ENCODE results near the gene UBASH3A.

The UBASH3A gene

DNA sequence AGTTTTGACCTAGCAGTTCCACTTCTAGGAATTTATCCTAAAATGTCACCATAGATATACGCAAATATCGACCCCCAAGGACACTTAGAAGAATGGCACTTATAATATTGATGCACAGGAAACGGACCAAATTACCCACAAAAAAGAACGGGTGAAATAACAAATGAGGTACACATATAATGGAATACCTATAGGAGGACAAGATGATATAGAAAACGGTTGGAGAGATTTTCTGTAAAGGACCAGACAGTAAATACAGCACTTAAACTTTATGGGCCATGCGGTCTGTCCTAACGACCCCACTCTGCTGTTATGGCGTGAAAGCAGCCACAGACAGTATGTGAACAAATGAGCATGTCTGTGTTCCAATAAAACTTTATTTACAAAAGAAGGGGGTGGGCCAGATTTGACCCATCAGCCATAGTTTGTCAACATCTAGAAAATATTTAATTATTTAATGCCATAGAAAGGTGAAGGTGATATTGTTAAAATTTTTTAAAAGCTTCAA, 10.2 kb upstream of the UBASH3A start:
- no peaks in the 10 kb centered on the region for H3K4me1 ChIP-seq (ENCODE audit: control insufficient read depth, insufficient read depth, low read length)
- no peak overlapping the region for H3K4me3 ChIP-seq (ENCODE audit: low read length)
- no peak overlapping the region for H3K4me2 ChIP-seq (ENCODE audit: low read length)
- no peaks in the 10 kb centered on the region for H3K36me3 ChIP-seq (ENCODE audit: insufficient read depth, low read length)
- peaks cover 13% of the 10 kb centered on the region for H3K27me3 ChIP-seq (ENCODE audit: control insufficient read depth, insufficient read depth, low read length)
- H3K9ac ChIP-seq (ENCODE audit: low read depth, low read length) = no peak overlapping the region
- no peaks in the 10 kb centered on the region for H3K9me3 ChIP-seq (replicated peaks; ENCODE audit: low read length)

- Histone ChIP-seq H3K27me3 (ENCODE audit: control insufficient read depth, insufficient read depth, low read length) (peaks cover 13% of the 10 kb centered on the region), H3K9ac (ENCODE audit: low read depth, low read length) (no peak overlapping the region), H3K4me1 (ENCODE audit: control insufficient read depth, insufficient read depth, low read length) (no peaks in the 10 kb centered on the region), H3K9me3 (replicated peaks; ENCODE audit: low read length) (no peaks in the 10 kb centered on the region), H3K4me2 (ENCODE audit: low read length) (no peak overlapping the region), H3K4me3 (ENCODE audit: low read length) (no peak overlapping the region), H3K36me3 (ENCODE audit: insufficient read depth, low read length) (no peaks in the 10 kb centered on the region)
These were observed 8.4 kb upstream of the UBASH3A start for GRCh38 chr21:42395302-42395701.

- Histone ChIP-seq H3K9me3 (replicated peaks; ENCODE audit: low read length) (no peaks in the 10 kb centered on the region), H3K36me3 (ENCODE audit: insufficient read depth, low read length) (no peaks in the 10 kb centered on the region), H3K4me3 (ENCODE audit: low read length) (no peak within 1 kb of the TSS), H3K4me1 (ENCODE audit: control insufficient read depth, insufficient read depth, low read length) (no peaks in the 10 kb centered on the region), H3K9ac (ENCODE audit: low read depth, low read length) (no peak within 1 kb of the TSS), H3K27me3 (ENCODE audit: control insufficient read depth, insufficient read depth, low read length) (peaks cover 13% of the 10 kb centered on the region), H3K4me2 (ENCODE audit: low read length) (no peak within 1 kb of the TSS)
These were observed 7.6 kb upstream of the UBASH3A start, which contains the start of gene TMPRSS3 for GRCh38 chr21:42395905-42396651. TSS of gene TMPRSS3 (minus strand) at chr21:42396052. CDS start at chr21:42395417, 635 bp downstream.

DNA sequence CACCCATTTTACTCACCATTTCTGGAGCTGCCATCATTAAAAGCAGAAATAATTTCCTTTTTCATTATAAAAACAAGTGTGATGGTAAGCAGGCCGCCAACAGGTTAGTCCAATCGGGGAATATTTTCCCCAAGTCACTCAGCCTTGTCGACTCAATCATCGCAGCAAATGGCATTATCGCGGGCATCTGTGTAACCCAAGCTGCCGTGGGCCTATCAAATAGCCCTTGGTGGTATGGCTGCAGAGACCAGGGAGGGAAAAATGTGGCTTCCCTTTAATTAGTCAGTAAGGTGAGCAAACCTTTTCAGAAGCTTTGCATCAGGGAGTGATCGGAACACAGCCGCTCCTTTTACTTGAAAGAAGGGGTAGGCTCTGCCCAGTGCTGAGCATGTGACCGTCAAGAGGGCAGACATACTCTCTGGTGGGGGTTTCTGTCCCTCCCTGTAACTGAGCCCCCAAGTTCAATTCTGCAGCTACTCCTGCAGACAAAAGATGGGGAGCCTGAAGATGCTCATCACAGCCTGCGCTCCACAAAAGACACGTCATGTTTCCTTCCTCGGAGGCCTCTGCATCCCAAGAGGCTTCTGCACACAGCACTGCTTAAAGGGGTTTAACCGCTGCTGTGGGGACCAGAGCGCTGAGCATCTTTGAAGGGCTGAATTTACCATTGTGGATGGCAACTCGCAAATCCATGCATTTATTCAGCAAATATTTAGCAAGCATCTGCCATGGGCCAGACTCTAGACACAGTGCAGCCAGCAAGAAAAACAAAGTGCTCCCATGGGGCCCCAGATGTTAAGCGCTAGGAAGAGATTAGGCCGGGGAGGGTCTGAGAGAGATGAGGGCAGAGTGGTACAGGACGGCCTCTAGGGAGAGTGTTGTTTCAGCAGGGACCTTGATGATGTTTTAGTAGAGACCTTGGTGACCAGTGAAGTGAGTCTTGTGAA, 6.6 kb upstream of the UBASH3A start:
- Histone ChIP-seq H3K27me3 (ENCODE audit: control insufficient read depth, insufficient read depth, low read length) (peaks cover 13% of the 10 kb centered on the region), H3K4me1 (ENCODE audit: control insufficient read depth, insufficient read depth, low read length) (no peaks in the 10 kb centered on the region), H3K4me3 (ENCODE audit: low read length) (no peak overlapping the region), H3K9me3 (replicated peaks; ENCODE audit: low read length) (no peaks in the 10 kb centered on the region), H3K36me3 (ENCODE audit: insufficient read depth, low read length) (no peaks in the 10 kb centered on the region), H3K9ac (ENCODE audit: low read depth, low read length) (no peak overlapping the region), H3K4me2 (ENCODE audit: low read length) (no peak overlapping the region)

GRCh38 chr21:42397746-42398394, 5.8 kb upstream of the UBASH3A start:
- H3K4me2 ChIP-seq (ENCODE audit: low read length) = no peak overlapping the region
- no peak overlapping the region for H3K9ac ChIP-seq (ENCODE audit: low read depth, low read length)
- H3K27me3 ChIP-seq (ENCODE audit: control insufficient read depth, insufficient read depth, low read length) = peaks cover 13% of the 10 kb centered on the region
- H3K36me3 ChIP-seq (ENCODE audit: insufficient read depth, low read length) = no peaks in the 10 kb centered on the region
- H3K4me3 ChIP-seq (ENCODE audit: low read length) = no peak overlapping the region
- H3K9me3 ChIP-seq (replicated peaks; ENCODE audit: low read length) = no peaks in the 10 kb centered on the region
- H3K4me1 ChIP-seq (ENCODE audit: control insufficient read depth, insufficient read depth, low read length) = no peaks in the 10 kb centered on the region

DNA sequence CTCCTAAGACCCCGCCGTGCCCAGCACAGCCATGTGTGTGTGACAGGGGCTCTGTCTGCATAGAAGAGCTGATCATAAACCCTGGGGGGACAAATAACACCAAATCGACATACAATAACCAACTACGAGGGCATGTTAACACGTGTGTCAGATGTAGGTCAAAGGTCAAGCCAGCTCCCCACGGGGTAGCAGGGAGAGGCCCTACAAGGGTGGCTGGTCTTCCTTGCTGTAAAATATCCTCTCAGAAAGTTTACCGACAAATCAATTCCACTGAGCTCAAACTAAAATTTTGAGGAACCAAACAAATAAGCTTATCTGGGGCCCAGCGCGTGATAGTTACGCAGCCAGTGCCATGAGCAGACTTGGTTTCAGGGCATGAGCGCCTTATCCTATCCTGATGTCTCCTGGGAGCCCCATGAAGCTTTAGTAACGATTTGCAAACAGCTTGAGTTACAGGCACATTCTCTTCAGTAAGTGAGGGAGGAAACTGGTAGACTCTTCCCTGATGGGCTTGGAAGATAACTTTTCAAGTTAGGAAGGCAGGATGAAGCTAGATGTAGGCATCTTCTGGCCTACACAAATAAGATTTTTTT, 5.2 kb upstream of the UBASH3A start:
- H3K4me2 ChIP-seq (ENCODE audit: low read length) = no peak overlapping the region
- H3K4me3 ChIP-seq (ENCODE audit: low read length) = no peak overlapping the region
- H3K9ac ChIP-seq (ENCODE audit: low read depth, low read length) = no peak overlapping the region
- no peaks in the 10 kb centered on the region for H3K9me3 ChIP-seq (replicated peaks; ENCODE audit: low read length)
- peaks cover 13% of the 10 kb centered on the region for H3K27me3 ChIP-seq (ENCODE audit: control insufficient read depth, insufficient read depth, low read length)
- no peaks in the 10 kb centered on the region for H3K4me1 ChIP-seq (ENCODE audit: control insufficient read depth, insufficient read depth, low read length)
- H3K36me3 ChIP-seq (ENCODE audit: insufficient read depth, low read length) = no peaks in the 10 kb centered on the region

DNA sequence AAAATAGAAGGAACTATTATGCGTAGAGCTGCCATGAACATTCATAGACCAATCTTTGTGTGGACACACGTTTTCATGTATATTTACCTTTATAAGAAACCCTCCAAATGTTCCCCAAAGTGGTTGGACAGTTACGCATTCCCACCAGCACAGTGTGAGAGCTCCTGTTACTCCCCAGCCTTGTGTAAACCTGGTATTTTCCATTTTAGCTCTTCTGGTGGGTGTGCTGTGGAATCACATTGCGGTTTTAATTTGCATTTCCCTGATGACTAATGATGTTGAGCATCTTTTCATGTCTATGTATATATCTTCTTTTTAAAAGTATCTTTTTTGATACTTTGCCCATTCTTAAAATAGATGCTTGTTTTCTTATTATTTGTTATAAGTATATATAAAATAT, 3.2 kb upstream of the UBASH3A start:
- peaks cover 6% of the 10 kb centered on the region for H3K27me3 ChIP-seq (ENCODE audit: control insufficient read depth, insufficient read depth, low read length)
- H3K4me2 ChIP-seq (ENCODE audit: low read length) = no peak overlapping the region
- no peak overlapping the region for H3K4me3 ChIP-seq (ENCODE audit: low read length)
- H3K9ac ChIP-seq (ENCODE audit: low read depth, low read length) = no peak overlapping the region
- H3K9me3 ChIP-seq (replicated peaks; ENCODE audit: low read length) = no peaks in the 10 kb centered on the region
- H3K4me1 ChIP-seq (ENCODE audit: control insufficient read depth, insufficient read depth, low read length) = no peaks in the 10 kb centered on the region
- no peaks in the 10 kb centered on the region for H3K36me3 ChIP-seq (ENCODE audit: insufficient read depth, low read length)

- no peaks in the 10 kb centered on the region for H3K4me1 ChIP-seq (ENCODE audit: control insufficient read depth, insufficient read depth, low read length)
These were observed 2.5 kb upstream of the UBASH3A start for GRCh38 chr21:42401154-42401553.

DNA sequence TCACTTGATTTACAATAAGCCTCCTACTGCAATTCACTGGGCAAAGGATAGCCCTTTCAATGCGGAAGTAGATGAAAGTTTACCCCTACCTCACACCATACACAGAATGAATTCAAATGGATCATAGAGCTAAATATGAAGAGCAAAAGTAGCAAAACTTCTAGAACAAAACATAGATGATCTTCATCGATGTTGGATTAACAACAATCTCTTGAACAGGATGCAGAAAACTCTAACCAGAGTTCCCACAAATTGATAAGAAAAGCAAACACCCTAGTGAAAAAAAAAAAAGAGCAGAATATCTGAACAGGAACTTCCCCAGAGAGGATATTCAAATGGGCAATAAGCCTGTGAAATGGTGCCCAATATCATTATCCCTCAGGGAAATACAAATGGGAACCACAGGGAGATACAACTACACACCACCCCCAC, 1.9 kb upstream of the UBASH3A start:
- H3K4me1 ChIP-seq (ENCODE audit: control insufficient read depth, insufficient read depth, low read length) = no peaks in the 10 kb centered on the region
- H3K4me3 ChIP-seq (ENCODE audit: low read length) = no peak overlapping the region
- no peak overlapping the region for H3K9ac ChIP-seq (ENCODE audit: low read depth, low read length)
- H3K9me3 ChIP-seq (replicated peaks; ENCODE audit: low read length) = no peaks in the 10 kb centered on the region
- H3K27me3 ChIP-seq (ENCODE audit: control insufficient read depth, insufficient read depth, low read length) = no peaks in the 10 kb centered on the region
- no peak overlapping the region for H3K4me2 ChIP-seq (ENCODE audit: low read length)
- H3K36me3 ChIP-seq (ENCODE audit: insufficient read depth, low read length) = no peaks in the 10 kb centered on the region

More at GRCh38 chr21:42401154-42401553, 2.5 kb upstream of the UBASH3A start:
- Histone ChIP-seq H3K27me3 (ENCODE audit: control insufficient read depth, insufficient read depth, low read length) (peaks cover 3% of the 10 kb centered on the region), H3K36me3 (ENCODE audit: insufficient read depth, low read length) (no peaks in the 10 kb centered on the region), H3K4me2 (ENCODE audit: low read length) (no peak overlapping the region), H3K9ac (ENCODE audit: low read depth, low read length) (no peak overlapping the region), H3K9me3 (replicated peaks; ENCODE audit: low read length) (no peaks in the 10 kb centered on the region), H3K4me3 (ENCODE audit: low read length) (no peak overlapping the region)

DNA sequence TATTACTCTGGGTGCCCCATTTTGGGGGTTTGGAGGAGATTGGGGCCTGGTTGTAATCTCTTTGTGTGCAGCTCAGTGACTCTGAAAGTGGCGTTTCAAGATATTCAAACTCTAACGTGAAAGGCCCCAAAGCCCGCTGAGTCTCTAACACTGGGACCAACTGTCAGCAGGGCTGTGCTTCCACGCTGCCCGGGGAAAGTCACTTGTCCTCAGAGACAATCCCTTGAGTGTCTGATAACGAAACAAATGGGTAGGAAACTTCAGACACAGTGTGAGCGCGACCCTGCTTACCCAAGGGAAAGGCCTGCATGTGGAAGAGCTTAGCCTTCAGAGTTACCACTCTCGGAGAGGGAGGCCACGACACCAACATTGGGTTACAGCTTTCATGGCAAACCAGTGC, 837 bp downstream of the UBASH3A start:
- Histone ChIP-seq H3K4me2 (ENCODE audit: low read length) (no peak overlapping the region), H3K9me3 (replicated peaks; ENCODE audit: low read length) (no peaks in the 10 kb centered on the region), H3K36me3 (ENCODE audit: insufficient read depth, low read length) (no peaks in the 10 kb centered on the region), H3K4me3 (ENCODE audit: low read length) (no peak overlapping the region), H3K27me3 (ENCODE audit: control insufficient read depth, insufficient read depth, low read length) (peaks cover 5% of the 10 kb centered on the region), H3K4me1 (ENCODE audit: control insufficient read depth, insufficient read depth, low read length) (no peaks in the 10 kb centered on the region), H3K9ac (ENCODE audit: low read depth, low read length) (no peak overlapping the region)

Measured in skeletal muscle satellite cell (primary cell).